Ishikawa (cell line): ENCODE results near the gene ZNF614.

Experiments used
- CEBPB ChIP-seq: IDR thresholded peaks from 2 replicates; pipeline ENCODE4 v1.6.1; 2012
- EP300 ChIP-seq: IDR thresholded peaks from 2 replicates; pipeline ENCODE4 v1.6.1; 2012; ENCODE audit warnings: borderline replicate concordance
- FOXM1 ChIP-seq: IDR thresholded peaks from 2 replicates; pipeline ENCODE4 v1.6.1; 2012; ENCODE audit warnings: low read depth, borderline replicate concordance
- RAD21 ChIP-seq: IDR thresholded peaks from 2 replicates; pipeline ENCODE4 v1.6.1; 2012; ENCODE audit warnings: low read depth
- TAF1 ChIP-seq: IDR thresholded peaks from 2 replicates; pipeline ENCODE4 v1.6.1; 2012; ENCODE audit warnings: low read depth, mild to moderate bottlenecking
- YY1 ChIP-seq: IDR thresholded peaks from 2 replicates; pipeline ENCODE4 v1.6.1; 2012; ENCODE audit warnings: low read depth
- ZBTB7A ChIP-seq: IDR thresholded peaks from 2 replicates; pipeline ENCODE4 v1.6.1; 2012; ENCODE audit warnings: low read depth
- TF ChIP-seq, protein P1 (sequence below): IDR thresholded peaks from 2 replicates; pipeline ENCODE4 v1.6.1; 2012
- TF ChIP-seq, protein P2 (sequence below): IDR thresholded peaks from 2 replicates; pipeline ENCODE4 v1.6.1; 2012

- no peak for TF ChIP-seq TAF1
- TF ChIP-seq, protein P1, sequence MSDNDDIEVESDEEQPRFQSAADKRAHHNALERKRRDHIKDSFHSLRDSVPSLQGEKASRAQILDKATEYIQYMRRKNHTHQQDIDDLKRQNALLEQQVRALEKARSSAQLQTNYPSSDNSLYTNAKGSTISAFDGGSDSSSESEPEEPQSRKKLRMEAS = no peak
- TF ChIP-seq FOXM1 = no peak
- TF ChIP-seq RAD21 = no peak
- TF ChIP-seq EP300 = no peak
- no peak for TF ChIP-seq CEBPB
- no peak for TF ChIP-seq YY1
- no peak for TF ChIP-seq ZBTB7A
- TF ChIP-seq, protein P2, sequence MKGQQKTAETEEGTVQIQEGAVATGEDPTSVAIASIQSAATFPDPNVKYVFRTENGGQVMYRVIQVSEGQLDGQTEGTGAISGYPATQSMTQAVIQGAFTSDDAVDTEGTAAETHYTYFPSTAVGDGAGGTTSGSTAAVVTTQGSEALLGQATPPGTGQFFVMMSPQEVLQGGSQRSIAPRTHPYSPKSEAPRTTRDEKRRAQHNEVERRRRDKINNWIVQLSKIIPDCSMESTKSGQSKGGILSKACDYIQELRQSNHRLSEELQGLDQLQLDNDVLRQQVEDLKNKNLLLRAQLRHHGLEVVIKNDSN = no peak
Observed at GRCh38 chr19:51976852-51977251, 51.3 kb downstream of the ZNF614 start.
